ENCODE measurements around the gene PHOSPHO1.

DNA sequence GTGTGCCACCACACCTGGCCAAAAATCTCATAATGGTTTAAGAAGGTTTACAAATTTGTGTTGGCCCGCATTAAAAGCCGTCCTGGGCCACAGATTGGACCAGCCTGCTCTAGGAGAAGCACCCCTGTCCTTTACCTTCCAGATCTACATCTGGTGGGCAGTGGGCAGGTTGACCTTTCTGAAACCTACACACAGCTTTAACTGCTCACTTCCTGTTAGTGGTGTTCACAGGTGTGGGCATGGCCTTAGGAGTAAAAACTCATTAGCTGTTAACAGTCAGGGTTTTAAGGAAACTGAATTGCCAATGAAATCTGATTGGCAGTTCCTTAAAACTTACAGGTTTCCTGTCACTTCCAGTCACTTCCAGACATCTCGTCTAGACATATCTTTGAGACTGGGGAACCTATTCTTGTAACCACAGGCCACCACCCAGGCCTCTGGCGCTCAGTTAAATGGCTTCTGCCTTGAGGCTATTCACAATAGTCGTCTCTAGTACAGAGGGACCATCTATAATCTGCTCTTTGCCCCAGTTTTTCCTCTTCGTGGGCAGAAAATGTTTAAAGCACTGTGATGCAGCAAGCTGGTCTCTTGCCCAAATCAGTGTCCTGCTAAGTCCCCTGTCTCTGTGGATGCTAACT lies 49.5 kb downstream of the PHOSPHO1 start:
- TF ChIP-seq, protein P1, sequence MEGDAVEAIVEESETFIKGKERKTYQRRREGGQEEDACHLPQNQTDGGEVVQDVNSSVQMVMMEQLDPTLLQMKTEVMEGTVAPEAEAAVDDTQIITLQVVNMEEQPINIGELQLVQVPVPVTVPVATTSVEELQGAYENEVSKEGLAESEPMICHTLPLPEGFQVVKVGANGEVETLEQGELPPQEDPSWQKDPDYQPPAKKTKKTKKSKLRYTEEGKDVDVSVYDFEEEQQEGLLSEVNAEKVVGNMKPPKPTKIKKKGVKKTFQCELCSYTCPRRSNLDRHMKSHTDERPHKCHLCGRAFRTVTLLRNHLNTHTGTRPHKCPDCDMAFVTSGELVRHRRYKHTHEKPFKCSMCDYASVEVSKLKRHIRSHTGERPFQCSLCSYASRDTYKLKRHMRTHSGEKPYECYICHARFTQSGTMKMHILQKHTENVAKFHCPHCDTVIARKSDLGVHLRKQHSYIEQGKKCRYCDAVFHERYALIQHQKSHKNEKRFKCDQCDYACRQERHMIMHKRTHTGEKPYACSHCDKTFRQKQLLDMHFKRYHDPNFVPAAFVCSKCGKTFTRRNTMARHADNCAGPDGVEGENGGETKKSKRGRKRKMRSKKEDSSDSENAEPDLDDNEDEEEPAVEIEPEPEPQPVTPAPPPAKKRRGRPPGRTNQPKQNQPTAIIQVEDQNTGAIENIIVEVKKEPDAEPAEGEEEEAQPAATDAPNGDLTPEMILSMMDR (IDR thresholded peaks at IDR 0.05) = no peak
- TF ChIP-seq ZFX (IDR thresholded peaks at IDR 0.05; ENCODE audit: borderline replicate concordance) = no peak
